Activated CD4-positive, alpha-beta T cell treated with anti-CD3 and anti-CD28 coated beads for 24 hours (primary cell): Measurements from ENCODE around the gene RBMX.
"Not testable (repeated sequence)": the region's sequence is repeated elsewhere in the genome, so short reads cannot be mapped to it uniquely, and the experiment has no call there.

Source experiments
- DNase-seq, 2 donors: peaks; one replicate each; pipeline ENCODE4 v3.0.0-alpha.2; 2020; ENCODE audit warnings: low read depth in 2 of 2

The RBMX gene

GRCh38 chrX:136878423-136878822, 2.1 kb downstream of the RBMX start:
- no peak for DNase-seq

- DNase-seq = not testable (repeated sequence)
These were observed 6.4 kb downstream of the RBMX start for GRCh38 chrX:136874114-136874513.

- not testable (repeated sequence) for DNase-seq
These were observed 7.3 kb downstream of the RBMX start for GRCh38 chrX:136873210-136873609.

GRCh38 chrX:136872091-136872700, 8.3 kb downstream of the RBMX start:
- no peak for DNase-seq

GRCh38 chrX:136870064-136870463, 10.5 kb downstream of the RBMX start:
- DNase-seq = no peak

GRCh38 chrX:136868283-136869055, 12.1 kb downstream of the RBMX start:
- no peak for DNase-seq

- no peak for DNase-seq
These were observed 13.0 kb downstream of the RBMX start for GRCh38 chrX:136867518-136867917.

GRCh38 chrX:136867096-136867491, 13.4 kb downstream of the RBMX start:
- DNase-seq = no peak

GRCh38 chrX:136866337-136867095, 14.0 kb downstream of the RBMX start:
- DNase-seq = no peak

- DNase-seq = no peak
These were observed 15.0 kb downstream of the RBMX start for GRCh38 chrX:136865270-136866158.

- DNase-seq = no peak
These were observed 16.7 kb downstream of the RBMX start for GRCh38 chrX:136863826-136864225.

- DNase-seq = no peak
These were observed 18.0 kb downstream of the RBMX start for GRCh38 chrX:136862546-136862945.

- no peak for DNase-seq
These were observed 18.6 kb downstream of the RBMX start for GRCh38 chrX:136861877-136862276.

GRCh38 chrX:136858007-136858756, 22.3 kb downstream of the RBMX start:
- DNase-seq = no peak

GRCh38 chrX:136856551-136856950, 24.0 kb downstream of the RBMX start:
- no peak for DNase-seq

- DNase-seq = no peak
These were observed 24.5 kb downstream of the RBMX start for GRCh38 chrX:136856050-136856449.

GRCh38 chrX:136851526-136851925, 29.0 kb downstream of the RBMX start:
- DNase-seq = no peak

- no peak for DNase-seq
These were observed 29.9 kb downstream of the RBMX start for GRCh38 chrX:136850441-136851175.

- no peak for DNase-seq
These were observed 31.1 kb downstream of the RBMX start for GRCh38 chrX:136849395-136849794.

GRCh38 chrX:136847874-136848273, 32.7 kb downstream of the RBMX start:
- DNase-seq = no peak
